HepG2 (cell line): ENCODE data around the gene QKI. TPM values are rescaled to one million over a fixed set of nuclear protein-coding genes. Genes with fewer than 3 reads are reported as not detected.

Experiments
- AHR ChIP-seq: IDR thresholded peaks from 2 replicates; pipeline ENCODE4 v1.6.1; 2018; ENCODE audit warnings: missing genetic modification reagents, missing compliant biosample characterization
- ARNT2 ChIP-seq: sonication (generic); formaldehyde crosslinking; IDR thresholded peaks from 2 replicates; pipeline ENCODE4 v1.8.0; 2022; ENCODE audit warnings: mild to moderate bottlenecking, low read depth, missing genetic modification reagents, moderate library complexity
- BRD4 ChIP-seq: sonication (generic); formaldehyde crosslinking; IDR thresholded peaks from 2 replicates; pipeline ENCODE4 v1.4.0; 2020; ENCODE audit warnings: missing genetic modification reagents
- CEBPB ChIP-seq: IDR thresholded peaks from 2 replicates; pipeline ENCODE4 v1.6.1; 2011; ENCODE audit warnings: low read depth, low read length, improper control_type of control experiment, borderline replicate concordance
- GABPB1 ChIP-seq: IDR thresholded peaks from 2 replicates; pipeline ENCODE4 v1.6.1; 2016; ENCODE audit warnings: mild to moderate bottlenecking, missing genetic modification reagents, moderate library complexity, missing compliant biosample characterization
- GATA4 ChIP-seq: sonication (generic); IDR thresholded peaks from 2 replicates; pipeline ENCODE4 v1.6.1; 2016; ENCODE audit warnings: antibody characterized with exemption, low read depth, borderline replicate concordance
- GTF3A ChIP-seq: sonication (generic); formaldehyde crosslinking; conservative IDR thresholded peaks from 2 replicates; pipeline ENCODE4 v1.4.0; 2020; ENCODE audit warnings: mild to moderate bottlenecking, missing genetic modification reagents
- KDM6A ChIP-seq: IDR thresholded peaks from 2 replicates; pipeline ENCODE4 v1.6.1; 2016; ENCODE audit warnings: low read depth
- U2AF1 ChIP-seq: fragments of 200-400 bp; formaldehyde crosslinking; optimal IDR thresholded peaks from 2 replicates; pipeline ENCODE3; 2017; ENCODE audit warnings: mild to moderate bottlenecking, low read depth, low read length
- ZNF160 ChIP-seq: sonication (generic); formaldehyde crosslinking; IDR thresholded peaks from 2 replicates; pipeline ENCODE4 v1.8.0; 2022; ENCODE audit warnings: mild to moderate bottlenecking, inconsistent platforms, missing genetic modification reagents
- ZNF431 ChIP-seq: sonication (generic); formaldehyde crosslinking; IDR thresholded peaks from 2 replicates; pipeline ENCODE4 v1.9.0; 2022; ENCODE audit warnings: missing genetic modification reagents, low read depth, mild to moderate bottlenecking, borderline replicate concordance
- ZNF790 ChIP-seq: sonication (generic); formaldehyde crosslinking; IDR thresholded peaks from 2 replicates; pipeline ENCODE4 v1.8.0; 2022; ENCODE audit warnings: missing genetic modification reagents, mild to moderate bottlenecking, borderline replicate concordance
- ZNF816 ChIP-seq: sonication (generic); formaldehyde crosslinking; IDR thresholded peaks from 2 replicates; pipeline ENCODE4 v1.8.0; 2022; ENCODE audit warnings: missing genetic modification reagents, mild to moderate bottlenecking, borderline replicate concordance
- polyA plus RNA-seq, 8 experiments: library from polyadenylated mRNA; depleted of rRNA in 3 of 8; stranded (reverse) in 7 of 8; unstranded in 1 of 8; fragments of >200 nt; fragmentation: Illumina TruSeq in 4 of 8; extraction: Trizol in 4 of 8; gene quantifications; 2 replicates each; pipeline versions ENCODE4 v1.2.1 to v1.2.3, GENCODE V29; 2011 to 2016; ENCODE audit warnings: low read depth in 4 of 8, missing spikeins in 1 of 8, mixed read lengths in 1 of 8; ENCODE audit not compliant: insufficient read depth in 1 of 8
- total RNA-seq, 5 experiments: library from RNA; depleted of rRNA; stranded (reverse); fragments of >200 nt; fragmentation: Illumina TruSeq; extraction: Trizol; gene quantifications; 2 replicates each; pipeline ENCODE4 v1.2.3, GENCODE V29; 2016; ENCODE audit warnings: low read depth in 1 of 5
- TF ChIP-seq, protein P1 (sequence below): sonication (generic); formaldehyde crosslinking; IDR thresholded peaks from 2 replicates; pipeline ENCODE4 v1.5.0; 2020; ENCODE audit warnings: mild to moderate bottlenecking, low read depth, missing genetic modification reagents, borderline replicate concordance
- TF ChIP-seq, protein P2 (sequence below): sonication (generic); formaldehyde crosslinking; IDR thresholded peaks from 2 replicates; pipeline ENCODE4 v1.4.0; 2020; ENCODE audit warnings: missing genetic modification reagents
- TF ChIP-seq, protein P3 (sequence below): sonication (generic); formaldehyde crosslinking; IDR thresholded peaks from 2 replicates; pipeline ENCODE4 v1.9.0; 2021; ENCODE audit warnings: missing genetic modification reagents, mild to moderate bottlenecking, borderline replicate concordance
- TF ChIP-seq, protein P4 (sequence below): sonication (generic); formaldehyde crosslinking; IDR thresholded peaks from 2 replicates; pipeline ENCODE4 v1.4.0; 2020; ENCODE audit warnings: mild to moderate bottlenecking, missing genetic modification reagents

QKI gene
- total and polyA plus RNA-seq, 2 of the 13 experiments (the other 11 are each of a cell fraction or from before 2014, with no cell fraction given), result 136 to 137 TPM

DNA sequence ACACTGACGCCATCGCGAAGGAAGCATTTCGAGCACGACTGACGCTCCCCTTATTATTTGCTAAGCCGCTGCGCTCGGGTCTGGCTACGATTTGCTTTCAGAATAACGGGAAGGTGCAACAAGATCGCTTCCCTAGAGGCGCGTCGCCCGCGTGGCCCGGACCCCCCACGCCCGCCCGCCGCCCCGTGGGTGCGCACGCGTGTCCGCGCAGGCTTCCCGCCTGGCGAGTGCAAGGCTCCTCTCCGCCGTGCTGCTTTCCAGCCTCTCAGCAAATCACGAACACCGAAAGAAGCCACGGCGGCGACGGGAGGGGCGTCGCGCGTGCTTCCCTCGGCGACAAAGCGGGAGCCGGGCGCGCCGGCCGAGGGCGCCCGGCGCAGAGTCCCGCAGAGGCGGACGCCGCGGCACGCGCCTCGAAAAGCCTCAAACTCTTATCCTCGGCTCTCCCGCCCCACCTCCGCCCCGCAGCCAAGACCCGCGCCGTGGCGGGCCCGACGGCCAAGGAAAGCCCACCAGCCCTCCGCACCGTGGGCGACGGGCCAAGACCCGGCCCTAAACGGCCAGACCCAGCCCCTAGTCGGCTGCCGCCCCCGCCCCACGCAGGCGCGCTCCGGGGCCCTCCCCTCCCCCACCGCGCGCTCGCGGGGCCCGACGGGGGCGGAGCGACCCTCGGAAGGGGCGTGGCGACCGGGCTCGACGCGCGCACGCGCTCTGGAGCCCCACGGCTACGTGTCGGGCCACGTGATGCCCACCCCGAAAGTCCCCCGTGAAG is 987 bp upstream of the QKI start (continued):
- TF ChIP-seq ZNF790 (CRISPR knock-in tag) (peak; percentile 79; the same call in 1 of the 2 replicates), GABPB1 (CRISPR knock-in tag) (peak; percentile 75), ZNF431 (CRISPR knock-in tag) (peak; percentile 96), AHR (CRISPR knock-in tag) (peak; percentile 73; the same call in 1 of the 2 replicates), CEBPB (peak; percentile 86), BRD4 (CRISPR knock-in tag) (peak; percentile 33; the same call in 1 of the 2 replicates), ZNF816 (CRISPR knock-in tag) (peak; percentile 97), ZNF160 (CRISPR knock-in tag) (no peak), GTF3A (CRISPR knock-in tag) (no peak), ARNT2 (peak; percentile 74; the same call in 1 of the 2 replicates), KDM6A (CRISPR knock-in tag) (no peak), U2AF1 (peak; percentile 48), GATA4 (no peak)
- TF ChIP-seq, protein P1, sequence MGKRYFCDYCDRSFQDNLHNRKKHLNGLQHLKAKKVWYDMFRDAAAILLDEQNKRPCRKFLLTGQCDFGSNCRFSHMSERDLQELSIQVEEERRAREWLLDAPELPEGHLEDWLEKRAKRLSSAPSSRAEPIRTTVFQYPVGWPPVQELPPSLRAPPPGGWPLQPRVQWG (CRISPR knock-in tag), result no peak
- TF ChIP-seq, protein P2, sequence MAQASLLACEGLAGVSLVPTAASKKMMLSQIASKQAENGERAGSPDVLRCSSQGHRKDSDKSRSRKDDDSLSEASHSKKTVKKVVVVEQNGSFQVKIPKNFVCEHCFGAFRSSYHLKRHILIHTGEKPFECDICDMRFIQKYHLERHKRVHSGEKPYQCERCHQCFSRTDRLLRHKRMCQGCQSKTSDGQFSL (CRISPR knock-in tag), result peak; percentile 50; the same call in 1 of the 2 replicates
- TF ChIP-seq, protein P3, sequence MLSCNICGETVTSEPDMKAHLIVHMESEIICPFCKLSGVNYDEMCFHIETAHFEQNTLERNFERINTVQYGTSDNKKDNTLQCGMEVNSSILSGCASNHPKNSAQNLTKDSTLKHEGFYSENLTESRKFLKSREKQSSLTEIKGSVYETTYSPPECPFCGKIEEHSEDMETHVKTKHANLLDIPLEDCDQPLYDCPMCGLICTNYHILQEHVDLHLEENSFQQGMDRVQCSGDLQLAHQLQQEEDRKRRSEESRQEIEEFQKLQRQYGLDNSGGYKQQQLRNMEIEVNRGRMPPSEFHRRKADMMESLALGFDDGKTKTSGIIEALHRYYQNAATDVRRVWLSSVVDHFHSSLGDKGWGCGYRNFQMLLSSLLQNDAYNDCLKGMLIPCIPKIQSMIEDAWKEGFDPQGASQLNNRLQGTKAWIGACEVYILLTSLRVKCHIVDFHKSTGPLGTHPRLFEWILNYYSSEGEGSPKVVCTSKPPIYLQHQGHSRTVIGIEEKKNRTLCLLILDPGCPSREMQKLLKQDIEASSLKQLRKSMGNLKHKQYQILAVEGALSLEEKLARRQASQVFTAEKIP (CRISPR knock-in tag), result no peak
- TF ChIP-seq, protein P4, sequence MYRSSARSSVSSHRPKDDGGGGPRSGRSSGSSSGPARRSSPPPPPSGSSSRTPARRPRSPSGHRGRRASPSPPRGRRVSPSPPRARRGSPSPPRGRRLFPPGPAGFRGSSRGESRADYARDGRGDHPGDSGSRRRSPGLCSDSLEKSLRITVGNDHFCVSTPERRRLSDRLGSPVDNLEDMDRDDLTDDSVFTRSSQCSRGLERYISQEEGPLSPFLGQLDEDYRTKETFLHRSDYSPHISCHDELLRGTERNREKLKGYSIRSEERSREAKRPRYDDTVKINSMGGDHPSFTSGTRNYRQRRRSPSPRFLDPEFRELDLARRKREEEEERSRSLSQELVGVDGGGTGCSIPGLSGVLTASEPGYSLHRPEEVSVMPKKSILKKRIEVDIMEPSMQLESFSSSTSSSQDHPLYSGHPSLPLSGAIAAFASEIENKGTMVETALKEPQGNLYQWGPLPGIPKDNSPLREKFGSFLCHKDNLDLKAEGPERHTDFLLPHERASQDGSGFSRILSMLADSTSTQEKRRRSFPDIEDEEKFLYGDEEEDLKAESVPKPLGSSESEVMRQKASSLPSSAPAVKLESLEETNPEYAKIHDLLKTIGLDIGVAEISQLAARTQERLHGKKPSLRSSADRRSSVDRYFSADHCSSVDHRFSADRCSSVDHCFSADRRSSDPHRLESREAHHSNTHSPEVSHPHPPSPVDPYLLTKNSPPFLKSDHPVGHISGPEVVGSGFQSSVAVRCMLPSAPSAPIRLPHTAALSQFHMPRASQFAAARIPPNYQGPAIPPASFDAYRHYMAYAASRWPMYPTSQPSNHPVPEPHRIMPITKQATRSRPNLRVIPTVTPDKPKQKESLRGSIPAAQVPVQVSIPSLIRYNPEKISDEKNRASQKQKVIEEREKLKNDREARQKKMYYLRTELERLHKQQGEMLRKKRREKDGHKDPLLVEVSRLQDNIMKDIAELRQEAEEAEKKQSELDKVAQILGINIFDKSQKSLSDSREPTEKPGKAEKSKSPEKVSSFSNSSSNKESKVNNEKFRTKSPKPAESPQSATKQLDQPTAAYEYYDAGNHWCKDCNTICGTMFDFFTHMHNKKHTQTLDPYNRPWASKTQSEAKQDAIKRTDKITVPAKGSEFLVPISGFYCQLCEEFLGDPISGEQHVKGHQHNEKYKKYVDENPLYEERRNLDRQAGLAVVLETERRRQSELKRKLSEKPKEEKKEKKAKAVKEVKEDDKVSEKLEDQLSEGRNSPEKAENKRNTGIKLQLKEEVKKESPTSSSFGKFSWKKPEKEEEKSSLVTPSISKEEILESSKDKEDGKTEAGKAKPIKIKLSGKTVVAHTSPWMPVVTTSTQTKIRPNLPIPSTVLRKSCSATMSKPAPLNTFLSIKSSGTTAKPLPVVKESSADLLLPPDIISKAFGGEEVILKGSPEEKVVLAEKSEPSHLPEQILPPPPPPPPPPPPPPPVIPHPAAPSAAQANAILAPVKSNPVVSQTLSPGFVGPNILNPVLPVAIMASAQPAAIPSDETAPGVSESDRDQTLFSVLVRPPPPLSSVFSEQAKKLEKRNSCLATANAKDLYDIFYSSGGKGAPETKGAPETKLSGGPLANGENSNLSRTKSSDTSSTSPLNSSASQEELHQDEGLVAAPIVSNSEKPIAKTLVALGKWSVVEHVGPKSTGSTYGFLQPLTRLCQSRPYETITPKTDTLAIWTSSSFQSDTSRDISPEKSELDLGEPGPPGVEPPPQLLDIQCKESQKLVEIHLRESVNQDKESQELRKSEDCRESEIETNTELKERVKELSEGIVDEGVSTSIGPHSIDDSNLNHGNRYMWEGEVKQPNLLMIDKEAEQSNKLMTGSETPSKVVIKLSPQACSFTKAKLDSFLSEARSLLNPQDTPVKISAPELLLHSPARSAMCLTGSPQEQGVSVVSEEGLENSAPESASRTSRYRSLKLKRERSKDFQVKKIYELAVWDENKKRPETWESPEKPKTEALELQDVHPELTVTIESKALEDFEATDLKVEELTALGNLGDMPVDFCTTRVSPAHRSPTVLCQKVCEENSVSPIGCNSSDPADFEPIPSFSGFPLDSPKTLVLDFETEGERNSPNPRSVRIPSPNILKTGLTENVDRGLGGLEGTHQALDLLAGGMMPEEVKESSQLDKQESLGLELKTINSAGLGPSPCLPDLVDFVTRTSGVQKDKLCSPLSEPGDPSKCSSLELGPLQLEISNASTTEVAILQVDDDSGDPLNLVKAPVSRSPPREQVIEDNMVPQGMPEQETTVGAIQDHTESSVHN, result peak; percentile 37; the same call in 1 of the 2 replicates
